Stimulated activated CD8-positive, alpha-beta memory T cell treated with anti-CD3 and anti-CD28 coated beads, Interleukin-2, amount 100 ng/mL, for 48 hours (primary cell): ENCODE data around the gene CEP112.

Experiments
- DNase-seq, 2 donors: peaks; one replicate each; pipeline ENCODE4 v3.0.0-alpha.2; 2020; ENCODE audit warnings: low read depth in 2 of 2

The CEP112 gene

GRCh38 chr17:65931246-65932149, 260.4 kb downstream of the CEP112 start:
- DNase-seq, result no peak

- DNase-seq, result no peak
Observed at GRCh38 chr17:65930140-65930730, 261.7 kb downstream of the CEP112 start.

- DNase-seq, result no peak
Observed at GRCh38 chr17:65926599-65926998, 265.3 kb downstream of the CEP112 start.

- no peak for DNase-seq
Observed at GRCh38 chr17:65925606-65926307, 266.2 kb downstream of the CEP112 start.

GRCh38 chr17:65920996-65921395, 270.9 kb downstream of the CEP112 start:
- DNase-seq, result no peak

- DNase-seq, result no peak
Observed at GRCh38 chr17:65918916-65919315, 273.0 kb downstream of the CEP112 start.

- no peak for DNase-seq
Observed at GRCh38 chr17:65918500-65918899, 273.4 kb downstream of the CEP112 start.

GRCh38 chr17:65917560-65917959, 274.4 kb downstream of the CEP112 start:
- no peak for DNase-seq

- no peak for DNase-seq
Observed at GRCh38 chr17:65916425-65916824, 275.5 kb downstream of the CEP112 start.

GRCh38 chr17:65914784-65915342, 277.1 kb downstream of the CEP112 start:
- no peak for DNase-seq

GRCh38 chr17:65913326-65913850, 278.5 kb downstream of the CEP112 start:
- no peak for DNase-seq

GRCh38 chr17:65910836-65911235, 281.1 kb downstream of the CEP112 start:
- DNase-seq, result no peak

GRCh38 chr17:65902831-65903522, 289.0 kb downstream of the CEP112 start:
- DNase-seq, result no peak

GRCh38 chr17:65902155-65902554, 289.8 kb downstream of the CEP112 start:
- DNase-seq, result no peak

GRCh38 chr17:65901394-65901793, 290.5 kb downstream of the CEP112 start:
- no peak for DNase-seq

GRCh38 chr17:65900216-65900615, 291.7 kb downstream of the CEP112 start:
- no peak for DNase-seq

GRCh38 chr17:65898651-65899050, 293.3 kb downstream of the CEP112 start:
- DNase-seq, result no peak

GRCh38 chr17:65896889-65897288, 295.0 kb downstream of the CEP112 start:
- DNase-seq, result no peak

- DNase-seq, result no peak
Observed at GRCh38 chr17:65895969-65896368, 296.0 kb downstream of the CEP112 start.

- no peak for DNase-seq
Observed at GRCh38 chr17:65893692-65894279, 298.1 kb downstream of the CEP112 start.

GRCh38 chr17:65892912-65893377, 299.0 kb downstream of the CEP112 start:
- no peak for DNase-seq
